Renal pelvis (tissue), 4 donors: Measurements from ENCODE around the gene THAP8. TPM values are rescaled to one million over a fixed set of nuclear protein-coding genes. Genes with fewer than 3 reads are reported as not detected.
"Not testable (repeated sequence)": the region's sequence is repeated elsewhere in the genome, so short reads cannot be mapped to it uniquely, and the experiment has no call there.

ENCODE experiments used
- DNase-seq: peaks from one replicate; pipeline ENCODE4 v3.0.0-alpha.2; 2013
- polyA plus RNA-seq, 3 donors: library from polyadenylated mRNA; unstranded; fragments of 120-200 nt; gene quantifications; one replicate each; pipeline ENCODE4 v1.2.1, GENCODE V29; 2013; ENCODE audit not compliant: insufficient read length in 3 of 3

Gene THAP8
- polyA plus RNA-seq, 3 donors, result 14.0 to 16.5 (median 15.6) TPM

- DNase-seq, result no peak
Observed at GRCh38 chr19:36079389-36079945, 25.4 kb upstream of the THAP8 start.

GRCh38 chr19:36073121-36073876 lies 19.2 kb upstream of the THAP8 start:
- no peak for DNase-seq

- no peak for DNase-seq
Observed at GRCh38 chr19:36072081-36072480, 18.0 kb upstream of the THAP8 start.

- not testable (repeated sequence) for DNase-seq
Observed at GRCh38 chr19:36068810-36069499, 14.9 kb upstream of the THAP8 start.

- no peak for DNase-seq
Observed at GRCh38 chr19:36067681-36068080, 13.6 kb upstream of the THAP8 start.

DNA sequence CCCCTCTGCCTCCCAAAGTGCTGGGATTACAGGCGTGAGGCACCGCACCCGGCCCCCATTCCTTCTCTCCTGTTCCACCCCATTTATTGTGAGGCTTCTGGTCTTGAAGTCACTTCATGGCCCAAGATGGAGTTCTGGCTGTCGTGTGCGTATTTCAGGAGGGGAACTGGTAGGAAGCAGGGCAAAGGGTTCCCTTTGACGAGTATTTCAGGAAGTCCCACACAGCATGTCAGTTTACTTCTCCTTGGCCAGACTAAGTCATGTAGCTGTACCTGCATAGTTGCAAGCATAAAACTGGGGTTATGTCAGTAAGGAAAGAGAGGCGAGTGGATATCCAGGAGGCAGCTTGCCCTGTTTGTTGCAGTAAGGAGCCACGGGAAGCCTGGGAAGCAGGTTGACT lies 10.7 kb upstream of the THAP8 start:
- DNase-seq, result no peak

DNA sequence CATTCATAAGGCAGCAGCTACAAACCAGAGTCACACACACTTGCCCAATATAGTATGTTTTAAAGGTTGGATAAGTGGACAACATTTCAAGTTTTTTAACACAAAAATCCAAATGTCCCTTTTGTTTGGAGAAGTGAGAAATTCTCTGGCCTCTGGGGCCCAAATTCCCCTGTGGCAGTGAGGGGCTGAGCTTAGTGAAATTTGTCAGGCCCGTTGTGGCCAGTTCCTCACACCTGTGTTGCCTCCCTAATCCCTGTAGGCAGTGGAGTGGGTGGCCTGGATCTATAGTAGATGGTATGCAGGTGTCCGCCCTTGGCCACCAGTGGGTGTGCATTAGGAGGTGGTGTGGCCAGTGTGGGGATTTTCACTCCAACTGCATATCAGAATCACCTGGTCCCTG lies 7.3 kb upstream of the THAP8 start:
- no peak for DNase-seq

DNA sequence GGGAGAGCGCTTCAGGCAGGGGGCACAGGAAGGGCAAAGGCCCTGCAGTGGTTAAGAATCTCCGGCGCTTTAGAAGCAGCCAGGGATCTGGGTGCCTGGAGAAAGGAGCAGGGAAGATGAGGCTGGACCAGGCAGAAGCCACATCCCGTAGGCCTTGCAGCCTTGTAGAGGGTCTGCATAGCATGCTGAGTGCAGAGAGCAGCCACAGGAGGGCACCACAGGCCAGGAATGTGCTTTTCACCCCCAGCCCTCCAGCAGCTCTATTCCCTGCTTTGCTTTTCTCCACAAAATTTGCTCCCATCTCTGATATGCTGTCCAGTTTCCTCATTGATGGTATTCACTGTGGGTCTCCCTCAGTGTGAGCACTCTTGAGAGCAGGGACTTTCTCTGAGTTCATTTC lies 6.3 kb upstream of the THAP8 start:
- no peak for DNase-seq

GRCh38 chr19:36059180-36059910 lies 5.3 kb upstream of the THAP8 start:
- DNase-seq, result no peak

- DNase-seq, result no peak
Observed at GRCh38 chr19:36058481-36059179, 4.5 kb upstream of the THAP8 start.

DNA sequence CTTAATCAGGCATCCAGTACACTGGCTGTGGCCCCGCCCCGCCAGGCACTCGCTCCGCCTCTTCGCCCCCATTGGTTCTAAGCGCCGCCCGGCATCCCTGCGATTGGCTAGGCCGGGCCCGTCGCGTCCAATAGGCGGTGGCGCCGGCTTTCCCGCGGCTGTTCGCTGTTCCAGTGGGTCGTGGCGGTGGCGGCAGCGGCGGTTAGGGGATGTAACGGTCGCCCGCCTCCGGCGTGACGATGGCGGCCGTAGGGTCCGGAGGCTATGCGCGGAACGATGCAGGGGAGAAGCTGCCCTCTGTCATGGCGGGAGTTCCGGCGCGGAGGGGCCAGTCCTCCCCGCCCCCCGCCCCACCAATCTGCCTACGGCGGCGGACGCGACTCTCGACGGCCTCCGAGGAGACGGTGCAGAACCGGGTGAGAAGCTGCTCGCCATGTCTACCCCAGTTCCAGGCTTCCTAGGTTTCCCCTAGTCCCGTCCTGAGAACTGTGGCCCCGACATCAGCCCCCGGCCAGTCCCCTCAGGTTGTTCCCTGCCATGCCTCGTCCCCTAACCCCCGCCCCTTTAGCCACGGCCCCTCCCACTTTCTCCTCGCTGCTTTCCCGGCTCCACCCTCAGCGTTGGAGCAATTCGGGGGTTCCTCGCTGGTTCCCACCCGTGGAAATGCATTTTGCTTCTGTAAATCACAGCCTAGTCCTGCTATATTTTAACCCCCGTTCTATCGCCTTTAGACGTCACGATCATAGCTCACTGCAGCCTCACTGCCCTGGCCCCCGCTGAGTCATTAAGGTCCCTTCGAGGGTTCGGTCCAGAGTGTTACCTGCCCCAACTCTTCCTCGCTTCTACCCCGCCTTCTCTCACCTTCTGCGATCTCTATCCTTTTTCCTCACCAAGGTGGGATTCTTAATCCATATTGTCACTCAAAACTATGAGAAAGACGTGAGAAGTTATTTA lies 925 bp upstream of the THAP8 start, which contains the start of gene WDR62:
Gene WDR62 (plus strand): TSS at position 165 of the 954 bp plus-strand sequence. CDS start 75 bp downstream, at position 240.
- DNase-seq, result peak; percentile 92

DNA sequence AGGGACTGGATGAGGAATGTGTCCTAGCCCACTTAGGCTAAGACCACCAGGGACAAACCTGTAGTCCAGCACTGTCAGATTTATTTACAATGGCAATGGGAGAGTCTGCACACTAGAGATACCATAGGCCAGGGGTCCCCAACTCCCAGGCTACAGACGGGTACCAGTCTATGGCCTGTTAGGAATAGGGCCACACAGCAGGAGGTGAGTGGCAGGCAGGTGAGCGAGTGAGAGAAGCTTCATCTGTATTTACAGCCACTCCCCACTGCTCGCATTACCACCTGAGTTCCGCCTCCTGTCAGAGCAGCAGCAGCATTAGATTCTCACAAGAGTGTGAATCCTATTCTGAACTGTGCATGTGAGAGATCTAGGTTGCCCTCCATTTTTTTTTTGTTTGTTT lies 2.4 kb downstream of the THAP8 start:
- no peak for DNase-seq

DNA sequence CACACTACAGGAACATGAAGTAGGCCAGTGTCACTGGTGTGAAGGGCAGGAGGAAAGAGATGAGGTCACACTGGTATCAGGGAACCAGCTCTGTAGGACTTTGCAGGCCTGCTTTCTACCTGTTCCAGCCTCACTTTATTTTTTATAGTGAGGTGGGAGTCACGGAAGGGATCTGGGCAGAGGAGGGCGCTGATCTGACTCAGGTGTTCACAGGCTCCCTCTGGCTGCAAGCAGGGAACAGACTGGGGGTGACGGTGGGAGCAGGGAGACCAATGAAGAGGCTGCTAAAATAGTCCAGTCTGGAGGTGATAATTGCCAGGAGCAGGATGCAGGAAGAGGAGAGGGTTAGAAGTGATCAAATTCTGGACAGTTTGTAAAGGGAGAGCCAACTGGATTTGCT lies 2.8 kb downstream of the THAP8 start:
- no peak for DNase-seq

DNA sequence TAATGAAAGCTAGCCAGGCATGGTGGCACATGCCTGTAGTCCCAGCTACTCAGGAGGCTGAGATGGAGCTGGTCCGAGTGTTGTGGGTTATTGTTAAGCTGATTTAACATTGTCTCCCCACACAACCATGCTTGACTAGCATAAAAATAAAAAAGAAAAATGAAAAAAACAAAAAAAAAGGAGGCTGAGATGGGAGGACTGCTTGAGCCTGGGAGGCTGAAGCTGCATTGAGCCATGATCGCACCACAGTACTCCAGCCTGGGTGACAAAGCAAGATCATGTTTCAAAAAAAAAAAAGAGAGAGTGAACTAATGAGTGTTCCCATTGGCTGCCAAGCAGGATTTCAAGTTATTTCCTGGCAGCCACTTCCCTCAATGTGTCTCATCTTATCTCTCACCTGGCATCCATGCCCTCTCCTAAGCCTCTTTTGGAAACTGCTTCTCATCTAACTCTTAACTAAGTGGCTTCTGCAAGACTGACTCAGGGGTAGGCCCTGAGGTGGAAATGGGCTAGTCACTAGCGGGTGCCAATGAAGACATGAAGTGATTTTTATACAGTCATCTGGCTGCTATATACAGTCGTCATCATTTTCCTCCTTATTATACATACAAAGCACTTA lies 4.9 kb downstream of the THAP8 start:
- no peak for DNase-seq

- DNase-seq, result no peak
Observed at GRCh38 chr19:36047835-36048234, 6.2 kb downstream of the THAP8 start.

DNA sequence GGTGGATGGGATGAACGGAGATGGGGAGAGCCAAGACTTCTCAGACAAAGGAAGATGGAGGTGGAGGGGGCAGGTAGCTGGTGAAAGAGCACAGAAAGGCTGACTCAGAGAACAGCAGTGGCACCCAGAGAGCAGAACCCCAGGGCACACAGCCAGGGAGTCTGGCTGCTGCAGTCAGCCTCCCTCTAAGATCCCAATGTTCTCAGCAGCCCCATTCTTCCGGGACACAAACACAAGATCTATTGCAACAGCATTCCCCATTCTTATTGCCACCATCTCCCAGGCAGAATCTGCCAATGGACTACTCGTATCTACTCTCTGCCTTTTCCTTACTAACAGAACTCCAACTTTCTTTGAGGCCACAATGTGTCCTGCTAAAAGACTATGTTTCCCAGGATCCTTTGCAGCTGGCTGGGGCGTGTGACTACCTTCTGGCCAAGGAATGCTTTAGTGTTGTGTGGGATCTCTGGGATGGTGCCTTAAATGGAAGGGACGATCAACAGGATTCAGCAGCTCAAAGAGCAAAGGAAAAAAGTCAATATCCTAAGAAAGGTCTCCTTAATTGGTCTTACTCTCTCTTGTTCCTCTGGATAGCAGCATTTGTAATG lies 7.5 kb downstream of the THAP8 start:
- no peak for DNase-seq

GRCh38 chr19:36043952-36044351 lies 10.1 kb downstream of the THAP8 start:
- DNase-seq, result no peak

- DNase-seq, result peak; percentile 64
Observed at GRCh38 chr19:36041831-36042230, 12.3 kb downstream of the THAP8 start.

- not testable (repeated sequence) for DNase-seq
Observed at GRCh38 chr19:36041092-36041491, 13.0 kb downstream of the THAP8 start.

- DNase-seq, result no peak
Observed at GRCh38 chr19:36040495-36040894, 13.6 kb downstream of the THAP8 start.
